BLaER1 treated with 17β-estradiol and CSF1 and Interleukin-3, amounts not matched to agents 10 nM and 100 nM (cell line): Measurements from ENCODE around the gene MAP4K4.

Experiments
- H3K27ac ChIP-seq, 11 experiments: shearing (Covaris generic); formaldehyde crosslinking; 2 replicates each; pipeline ENCODE4 v1.8.1; 2022
- H3K27me3 ChIP-seq, 11 experiments: shearing (Covaris generic); formaldehyde crosslinking; 2 replicates each; pipeline ENCODE4 v1.8.1; 2022
- H3K36me3 ChIP-seq, 11 experiments: shearing (Covaris generic); formaldehyde crosslinking; 2 replicates each; pipeline ENCODE4 v1.8.1; 2022
- H3K4me1 ChIP-seq, 10 experiments: shearing (Covaris generic); formaldehyde crosslinking; 2 replicates each; pipeline ENCODE4 v1.8.1; 2022
- H3K4me2 ChIP-seq, 11 experiments: shearing (Covaris generic); formaldehyde crosslinking; 2 replicates each; pipeline ENCODE4 v1.8.1; 2022
- H3K4me3 ChIP-seq, 10 experiments: shearing (Covaris generic); formaldehyde crosslinking; 2 replicates each; pipeline ENCODE4 v1.8.1; 2022
- H3K9ac ChIP-seq, 11 experiments: shearing (Covaris generic); formaldehyde crosslinking; 2 replicates each; pipeline ENCODE4 v1.8.1; 2022
- H3K9me3 ChIP-seq, 11 experiments: shearing (Covaris generic); formaldehyde crosslinking; replicated peaks in 1 of 11; 2 replicates each; pipeline ENCODE4 v1.8.1; 2022
- H4K20me1 ChIP-seq, 11 experiments: shearing (Covaris generic); formaldehyde crosslinking; 2 replicates each; pipeline ENCODE4 v1.8.1; 2022
- Cebpa-rat ChIP-seq, 11 experiments: shearing (Covaris generic); IDR thresholded peaks; 2 replicates each; pipeline ENCODE4 v1.8.1; 2022

MAP4K4 gene

DNA sequence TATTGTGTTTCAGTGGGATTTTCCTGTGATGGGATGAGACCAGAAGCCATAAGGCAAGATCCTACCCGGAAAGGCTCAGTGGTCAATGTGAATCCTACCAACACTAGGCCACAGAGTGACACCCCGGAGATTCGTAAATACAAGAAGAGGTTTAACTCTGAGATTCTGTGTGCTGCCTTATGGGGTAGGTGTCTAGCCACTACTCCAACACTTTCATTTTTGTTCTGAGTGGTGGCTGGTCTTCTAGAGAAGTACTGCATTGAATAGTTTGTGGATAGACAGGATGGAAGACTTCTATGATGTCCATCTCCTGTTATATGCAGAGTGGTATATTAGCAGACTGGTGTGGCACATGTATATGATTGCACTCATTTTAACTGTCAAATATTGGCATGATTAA is 176.6 kb downstream of the MAP4K4 start:
- Histone ChIP-seq H3K27ac (no peak overlapping the region), H3K9me3 (no peaks in the 10 kb centered on the region), H3K4me3 (no peak overlapping the region), H3K27me3 (no peaks in the 10 kb centered on the region), H3K4me1 (no peaks in the 10 kb centered on the region), H4K20me1 (peaks cover 0 to 51% (median 19%) of the 10 kb centered on the region in 11 experiments; a peak in 11 of 22 replicates), H3K36me3 (peaks cover 99 to 100% (median 100%) of the 10 kb centered on the region in 11 experiments), H3K4me2 (no peak overlapping the region), H3K9ac (no peak overlapping the region)
- TF ChIP-seq Cebpa-rat (IDR thresholded peaks at IDR 0.05), result no peak

DNA sequence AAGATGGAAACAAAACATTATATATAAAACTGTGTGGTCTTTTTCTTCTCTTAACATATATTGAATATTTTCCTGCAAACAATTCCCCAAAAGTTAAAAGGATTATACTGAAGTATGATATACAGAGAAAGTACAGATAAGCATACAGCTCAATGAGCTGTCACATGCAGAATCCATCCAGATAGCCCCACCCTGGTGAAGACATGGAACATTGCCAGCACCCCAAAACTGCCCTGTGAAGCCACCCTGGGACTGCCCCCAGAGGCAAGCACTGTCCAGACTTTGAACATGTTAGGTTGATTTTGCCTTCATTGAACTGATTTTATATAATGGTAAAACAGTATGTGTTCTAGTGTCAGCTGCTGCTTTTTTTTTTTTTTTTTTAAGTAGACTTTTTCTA is 182.0 kb downstream of the MAP4K4 start:
- peaks cover 0 to 40% (median 11%) of the 10 kb centered on the region in 11 experiments; a peak in 12 of 22 replicates for H4K20me1 ChIP-seq
- no peaks in the 10 kb centered on the region for H3K27me3 ChIP-seq
- no peak overlapping the region for H3K4me3 ChIP-seq
- no peaks in the 10 kb centered on the region for H3K9me3 ChIP-seq
- TF ChIP-seq Cebpa-rat (IDR thresholded peaks at IDR 0.05), result no peak
- peaks cover 88 to 100% (median 100%) of the 10 kb centered on the region in 11 experiments for H3K36me3 ChIP-seq
- H3K4me2 ChIP-seq, result no peak overlapping the region
- H3K9ac ChIP-seq, result no peak overlapping the region
- H3K27ac ChIP-seq, result no peak overlapping the region
- H3K4me1 ChIP-seq, result peaks cover 0 to 28% (median 9%) of the 10 kb centered on the region in 10 experiments; a peak in 9 of 20 replicates

DNA sequence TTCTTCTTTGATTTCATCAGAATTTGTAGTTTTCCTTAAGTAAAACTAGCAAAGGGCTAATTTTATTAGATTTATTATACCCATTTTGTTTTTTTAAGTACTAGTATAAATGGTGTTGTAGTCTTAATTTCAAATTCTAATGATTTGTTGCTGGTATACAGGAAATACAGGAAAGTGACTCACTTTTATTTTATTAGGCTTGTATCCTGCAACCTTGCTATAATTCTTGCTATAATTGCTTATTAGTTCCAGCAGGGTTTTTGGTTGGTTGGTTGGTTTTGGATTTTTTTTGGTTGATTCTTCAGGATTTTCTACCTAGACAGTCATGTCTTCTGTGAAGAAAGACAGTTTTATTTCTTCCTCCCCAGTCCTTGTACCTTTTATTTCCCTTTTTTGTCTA is 183.6 kb downstream of the MAP4K4 start:
- Histone ChIP-seq H3K9ac (no peak overlapping the region), H3K4me3 (no peak overlapping the region), H4K20me1 (peaks cover 0 to 35% (median 10%) of the 10 kb centered on the region in 11 experiments; a peak in 12 of 22 replicates), H3K36me3 (peaks cover 86 to 100% (median 99%) of the 10 kb centered on the region in 11 experiments), H3K4me2 (peak overlapping the region in 1 of 11 experiments; percentile 8; a peak in 1 of 22 replicates), H3K9me3 (no peaks in the 10 kb centered on the region), H3K27me3 (no peaks in the 10 kb centered on the region), H3K27ac (no peak overlapping the region), H3K4me1 (peaks cover 0 to 34% (median 10%) of the 10 kb centered on the region in 10 experiments; a peak in 9 of 20 replicates)
- no peak for TF ChIP-seq Cebpa-rat (IDR thresholded peaks at IDR 0.05)

DNA sequence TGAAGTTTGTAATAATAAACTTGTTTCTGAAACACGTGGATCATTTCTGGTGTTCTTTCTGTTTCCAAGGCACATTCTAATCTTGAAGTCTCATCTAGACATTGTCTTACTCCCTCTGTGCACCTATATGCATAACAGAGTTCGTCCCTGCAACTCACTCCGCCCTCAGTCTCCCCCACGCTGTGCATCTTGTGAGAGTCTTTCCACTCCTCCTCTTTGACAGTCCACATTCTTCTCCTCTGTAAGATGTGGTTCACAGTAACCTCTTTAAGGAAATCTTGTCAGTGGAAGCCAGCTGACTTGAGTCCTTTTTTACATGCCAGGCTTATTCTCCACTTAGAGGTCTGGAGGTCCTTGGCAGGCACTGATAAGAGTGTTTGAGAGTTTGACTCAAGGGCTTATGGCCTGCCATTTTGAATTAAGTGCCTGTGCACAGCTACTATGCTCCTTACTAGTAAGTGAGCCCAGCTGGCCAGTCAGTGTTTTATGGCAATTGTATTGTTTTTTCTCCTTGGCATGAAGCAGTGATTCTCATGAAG is 185.3 kb downstream of the MAP4K4 start:
- Histone ChIP-seq H3K9me3 (no peaks in the 10 kb centered on the region), H3K4me3 (no peak overlapping the region), H3K4me1 (peaks cover 0 to 34% (median 10%) of the 10 kb centered on the region in 10 experiments; a peak in 9 of 20 replicates), H3K9ac (no peak overlapping the region), H4K20me1 (peaks cover 0 to 34% (median 9%) of the 10 kb centered on the region in 11 experiments; a peak in 12 of 22 replicates), H3K4me2 (no peak overlapping the region), H3K27ac (no peak overlapping the region), H3K36me3 (peaks cover 84 to 100% (median 99%) of the 10 kb centered on the region in 11 experiments), H3K27me3 (no peaks in the 10 kb centered on the region)
- no peak for TF ChIP-seq Cebpa-rat (IDR thresholded peaks at IDR 0.05)

DNA sequence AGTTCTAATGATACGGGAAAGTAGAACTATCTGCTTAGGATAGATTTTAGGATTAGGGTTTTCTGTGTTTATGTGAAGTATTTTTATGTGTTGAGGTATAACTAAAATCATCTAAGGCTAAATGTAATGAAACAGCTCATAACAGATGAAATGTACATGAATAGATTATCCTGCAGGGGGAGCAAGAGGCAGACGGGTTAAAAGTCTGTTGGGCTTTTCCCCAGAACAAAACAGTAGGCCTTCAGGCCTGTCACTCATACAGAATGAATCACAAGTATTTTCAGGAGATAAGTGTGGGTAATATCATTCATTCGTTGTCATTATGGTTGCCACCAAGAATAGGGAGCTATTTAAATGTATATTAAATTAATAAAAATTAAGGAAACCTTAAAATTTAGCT is 186.4 kb downstream of the MAP4K4 start:
- Histone ChIP-seq H3K9ac (no peak overlapping the region), H3K4me1 (peaks cover 0 to 34% (median 10%) of the 10 kb centered on the region in 10 experiments; a peak in 9 of 20 replicates), H3K36me3 (peaks cover 84 to 100% (median 99%) of the 10 kb centered on the region in 11 experiments), H3K9me3 (no peaks in the 10 kb centered on the region), H4K20me1 (peaks cover 0 to 34% (median 9%) of the 10 kb centered on the region in 11 experiments; a peak in 12 of 22 replicates), H3K27me3 (no peaks in the 10 kb centered on the region), H3K27ac (no peak overlapping the region), H3K4me2 (peak overlapping the region in 1 of 11 experiments; percentile 7; a peak in 1 of 22 replicates), H3K4me3 (no peak overlapping the region)
- no peak for TF ChIP-seq Cebpa-rat (IDR thresholded peaks at IDR 0.05)

DNA sequence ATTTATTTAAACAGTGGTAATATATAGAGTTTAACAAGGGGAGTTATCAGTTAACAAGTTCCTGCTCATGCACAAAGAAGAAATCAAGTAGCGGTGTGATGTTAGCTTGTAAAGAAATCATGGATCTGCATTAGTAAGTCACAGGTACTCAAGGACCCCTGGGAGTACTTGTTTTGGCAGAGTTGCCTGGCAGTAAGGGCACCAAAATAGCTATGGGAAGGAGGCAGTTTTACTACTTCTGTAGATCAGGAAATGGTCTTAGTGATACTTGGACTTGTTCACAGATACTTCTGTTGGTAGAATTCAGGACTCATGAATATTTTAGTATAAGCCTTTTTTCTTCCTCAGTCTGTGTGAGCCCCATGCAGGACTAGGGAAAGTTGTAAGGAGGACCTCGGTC is 186.9 kb downstream of the MAP4K4 start:
- Histone ChIP-seq H3K36me3 (peaks cover 85 to 100% (median 99%) of the 10 kb centered on the region in 11 experiments), H3K27ac (peak overlapping the region in 1 of 11 experiments; percentile 23; a peak in 1 of 22 replicates), H3K4me3 (no peak overlapping the region), H3K9ac (no peak overlapping the region), H3K27me3 (no peaks in the 10 kb centered on the region), H4K20me1 (peaks cover 0 to 34% (median 9%) of the 10 kb centered on the region in 11 experiments; a peak in 12 of 22 replicates), H3K4me2 (peak overlapping the region in 3 of 11 experiments; percentile 7 to 30 (median 13); a peak in 6 of 22 replicates), H3K9me3 (no peaks in the 10 kb centered on the region), H3K4me1 (peaks cover 0 to 34% (median 10%) of the 10 kb centered on the region in 10 experiments; a peak in 9 of 20 replicates)
- no peak for TF ChIP-seq Cebpa-rat (IDR thresholded peaks at IDR 0.05)

DNA sequence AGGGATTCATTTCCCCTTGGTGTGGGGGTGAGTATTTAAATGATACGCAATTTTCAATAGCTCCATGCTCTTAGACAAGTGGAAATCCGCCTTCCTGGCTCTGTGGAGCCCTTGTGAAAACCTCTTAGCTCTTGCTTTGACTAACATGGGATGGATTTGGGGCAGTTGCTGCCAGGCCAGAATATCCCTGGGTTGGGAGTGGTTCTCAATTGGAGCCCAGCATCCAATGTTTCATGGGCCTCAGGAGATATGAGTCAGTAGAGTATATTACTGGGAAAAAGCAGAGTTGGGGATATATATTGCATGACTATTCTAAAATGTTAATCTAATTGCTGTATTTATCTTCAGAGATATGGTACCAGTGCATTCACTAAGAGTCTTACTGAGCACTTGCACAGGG is 189.8 kb downstream of the MAP4K4 start:
- Histone ChIP-seq H3K27ac (no peak overlapping the region), H3K4me2 (no peak overlapping the region), H3K9ac (no peak overlapping the region), H3K27me3 (no peaks in the 10 kb centered on the region), H3K9me3 (no peaks in the 10 kb centered on the region), H3K4me1 (peaks cover 0 to 19% (median 5%) of the 10 kb centered on the region in 10 experiments; a peak in 8 of 20 replicates), H3K4me3 (no peak overlapping the region), H4K20me1 (peaks cover 0 to 11% (median 0%) of the 10 kb centered on the region in 11 experiments; a peak in 5 of 22 replicates), H3K36me3 (peaks cover 85 to 100% (median 98%) of the 10 kb centered on the region in 11 experiments)
- TF ChIP-seq Cebpa-rat (IDR thresholded peaks at IDR 0.05), result no peak

DNA sequence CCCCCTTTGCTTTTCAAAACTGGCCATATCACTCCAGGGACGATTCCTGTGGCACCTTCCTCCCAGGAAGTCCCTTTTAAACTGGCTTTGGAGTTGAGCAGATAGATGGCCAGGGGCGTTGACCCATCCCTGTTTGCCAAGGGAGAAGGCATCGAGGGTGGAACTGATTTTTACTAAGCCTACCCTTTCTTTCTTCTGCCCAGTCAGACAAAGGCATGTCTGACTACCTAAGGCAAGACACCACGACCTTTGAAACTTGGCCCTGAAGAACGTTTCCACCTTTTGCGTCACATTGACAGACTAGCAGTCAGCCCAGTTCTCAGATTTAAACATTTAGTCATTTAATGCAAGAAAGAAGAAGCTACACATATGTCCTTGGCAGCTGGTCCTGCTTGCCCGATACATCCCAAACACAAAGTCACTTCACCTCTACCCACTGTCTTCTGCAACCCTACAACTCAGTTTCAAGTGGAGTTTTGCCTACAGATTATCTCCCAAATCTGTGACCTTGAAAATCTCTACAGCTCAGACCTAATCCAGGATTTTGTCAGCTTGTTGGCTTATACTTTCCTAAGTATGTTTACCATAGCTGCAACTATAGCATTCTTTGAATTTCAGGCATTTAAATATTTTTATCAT is 192.1 kb downstream of the MAP4K4 start:
- H4K20me1 ChIP-seq, result peaks cover 0 to 10% (median 0%) of the 10 kb centered on the region in 11 experiments; a peak in 1 of 22 replicates
- H3K4me2 ChIP-seq, result no peak overlapping the region
- H3K27me3 ChIP-seq, result no peaks in the 10 kb centered on the region
- H3K4me3 ChIP-seq, result no peak overlapping the region
- no peak overlapping the region for H3K27ac ChIP-seq
- H3K9ac ChIP-seq, result no peak overlapping the region
- H3K4me1 ChIP-seq, result peaks cover 0 to 6% (median under 1%) of the 10 kb centered on the region in 10 experiments; a peak in 7 of 20 replicates
- H3K36me3 ChIP-seq, result peaks cover 94 to 100% (median 98%) of the 10 kb centered on the region in 11 experiments
- H3K9me3 ChIP-seq, result no peaks in the 10 kb centered on the region
- TF ChIP-seq Cebpa-rat (IDR thresholded peaks at IDR 0.05), result no peak

DNA sequence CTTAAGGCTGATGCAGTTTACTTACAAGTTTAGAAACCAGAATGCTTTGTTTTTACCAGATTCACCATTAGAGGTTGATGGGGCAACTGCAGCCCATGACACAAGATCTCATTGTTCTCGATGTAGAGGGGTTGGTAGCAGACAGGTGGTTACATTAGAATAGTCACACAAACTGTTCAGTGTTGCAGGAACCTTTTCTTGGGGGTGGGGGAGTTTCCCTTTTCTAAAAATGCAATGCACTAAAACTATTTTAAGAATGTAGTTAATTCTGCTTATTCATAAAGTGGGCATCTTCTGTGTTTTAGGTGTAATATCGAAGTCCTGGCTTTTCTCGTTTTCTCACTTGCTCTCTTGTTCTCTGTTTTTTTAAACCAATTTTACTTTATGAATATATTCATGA is 194.9 kb downstream of the MAP4K4 start:
- Histone ChIP-seq H3K4me1 (no peaks in the 10 kb centered on the region; a peak in 1 of 20 replicates), H3K4me3 (no peak overlapping the region), H3K27ac (no peak overlapping the region), H4K20me1 (0 out of 22 replicates have a peak, but pooled peaks cover 0 to 10% (median 0%) of the 10 kb centered on the region in 11 experiments), H3K9me3 (0 out of 22 replicates have a peak, but pooled peaks cover 0 to 4% (median 0%) of the 10 kb centered on the region in 11 experiments), H3K27me3 (no peaks in the 10 kb centered on the region), H3K4me2 (no peak overlapping the region), H3K9ac (no peak overlapping the region), H3K36me3 (peaks cover 75 to 100% (median 96%) of the 10 kb centered on the region in 11 experiments)
- TF ChIP-seq Cebpa-rat (IDR thresholded peaks at IDR 0.05), result no peak
